Measurements from ENCODE around the gene HLA-DRA. TPM values are rescaled to one million over a fixed set of nuclear protein-coding genes. Genes with fewer than 3 reads are reported as not detected.

The HLA-DRA gene
- total and polyA plus RNA-seq, 5 donors = 66.7 to 139 (median 83.4) TPM

DNA sequence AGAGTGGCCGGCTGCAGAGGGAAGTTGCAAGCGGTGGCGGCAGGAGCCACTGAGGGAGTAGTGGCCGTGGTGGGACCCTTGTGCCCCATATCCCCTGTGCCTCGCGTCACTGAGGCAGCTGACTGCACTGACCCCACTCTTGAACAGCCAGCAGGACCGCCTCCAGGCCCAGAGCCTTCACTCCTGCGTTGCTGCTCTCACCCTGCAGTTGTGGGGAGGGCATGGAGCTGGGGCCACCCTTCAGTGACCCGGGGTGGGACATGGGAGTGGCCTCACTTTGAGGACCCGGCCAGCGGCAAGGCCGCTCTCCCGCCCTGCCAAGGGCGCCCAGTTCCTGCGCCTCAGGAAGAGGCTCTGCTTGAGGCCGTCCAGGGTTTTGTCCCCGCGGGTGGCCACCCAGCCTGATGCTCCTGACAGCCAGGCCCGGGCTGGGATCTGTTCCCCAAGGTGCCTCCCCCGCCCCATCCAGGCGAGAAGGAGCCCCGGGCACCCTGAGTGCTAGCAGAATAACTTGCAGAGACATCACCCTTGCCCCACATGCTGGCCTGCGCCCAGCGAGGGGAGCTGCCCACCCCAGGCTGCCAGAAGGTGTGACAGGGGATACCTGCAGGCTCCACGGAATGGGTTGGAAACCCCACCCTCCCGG is 44.4 kb downstream of the HLA-DRA start:
- H3K27me3 ChIP-seq (ENCODE audit: control insufficient read depth, insufficient read depth) = no peaks in the 10 kb centered on the region
- H3K9me3 ChIP-seq (ENCODE audit: control insufficient read depth, low read length) = no peaks in the 10 kb centered on the region
- no peaks in the 10 kb centered on the region for H3K4me1 ChIP-seq (ENCODE audit: control insufficient read depth, insufficient read depth, low read length)
- ATAC-seq (peak in 1 of 2 donors; percentile 13), DNase-seq (peak in 1 of 3 donors; percentile 46)
- intact Hi-C loops (cut with DNase I) = no loop called here
- WGBS = 67% methylated on average over 26 of the region's 26 CpGs
- no peak overlapping the region for H3K27ac ChIP-seq (ENCODE audit: low read length)
- no peak overlapping the region for H3K4me3 ChIP-seq (ENCODE audit: low read length)

DNA sequence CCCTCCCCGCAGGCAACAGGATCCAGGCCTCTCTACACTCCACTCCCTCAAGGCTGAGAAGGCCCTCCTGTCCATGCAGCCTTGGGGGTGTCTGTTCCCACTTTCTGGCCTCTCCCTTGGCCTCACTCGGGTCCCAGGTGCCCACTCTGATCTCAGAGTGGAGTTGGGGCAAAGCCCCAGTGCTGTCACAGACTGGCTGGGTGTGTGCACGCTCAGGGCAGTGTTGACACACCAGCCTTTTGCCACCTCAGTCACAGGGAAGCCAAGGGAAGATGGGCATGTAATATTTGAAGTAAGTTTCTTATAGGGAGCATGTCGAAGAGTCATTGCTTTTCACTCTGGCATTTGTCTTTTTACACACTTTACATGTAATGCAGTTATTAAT is 44.9 kb downstream of the HLA-DRA start:
- Histone ChIP-seq H3K9me3 (ENCODE audit: control insufficient read depth, low read length) (no peaks in the 10 kb centered on the region), H3K4me1 (ENCODE audit: control insufficient read depth, insufficient read depth, low read length) (no peaks in the 10 kb centered on the region), H3K27ac (ENCODE audit: low read length) (no peak overlapping the region), H3K27me3 (ENCODE audit: control insufficient read depth, insufficient read depth) (no peaks in the 10 kb centered on the region), H3K4me3 (ENCODE audit: low read length) (no peak overlapping the region)
- 69% methylated on average over 4 of the region's 4 CpGs for WGBS
- no peak for ATAC-seq
- intact Hi-C loops (cut with DNase I) = no loop called here
- DNase-seq = no peak

DNA sequence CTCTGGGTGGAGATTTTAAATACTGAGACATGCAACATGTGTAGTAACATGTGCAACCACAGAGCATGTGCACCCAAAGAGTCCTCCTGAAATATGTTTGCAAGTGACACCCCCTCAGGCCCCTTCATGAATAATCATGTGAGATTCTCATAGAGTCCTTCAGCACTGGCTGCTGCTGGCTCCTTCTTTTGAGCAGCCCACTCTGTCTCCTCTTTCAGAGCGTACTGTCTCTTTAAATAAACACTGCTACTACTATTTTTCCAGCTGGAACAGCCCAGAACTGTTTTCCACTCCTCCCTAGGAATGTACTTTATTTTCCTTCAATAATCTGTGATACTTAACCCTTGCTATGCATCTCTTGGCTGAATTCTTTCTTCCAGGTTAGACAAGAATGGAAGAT is 48.4 kb downstream of the HLA-DRA start:
- no peaks in the 10 kb centered on the region for H3K9me3 ChIP-seq (ENCODE audit: control insufficient read depth, low read length)
- no peak for DNase-seq
- H3K4me3 ChIP-seq (ENCODE audit: low read length) = no peak overlapping the region
- H3K27ac ChIP-seq (ENCODE audit: low read length) = no peak overlapping the region
- WGBS = no CpG with 5 or more reads among the region's 1 CpG
- no peaks in the 10 kb centered on the region for H3K27me3 ChIP-seq (ENCODE audit: control insufficient read depth, insufficient read depth)
- intact Hi-C loops (cut with DNase I) = no loop called here
- ATAC-seq = peak; percentile 34 to 89
- H3K4me1 ChIP-seq (ENCODE audit: control insufficient read depth, insufficient read depth, low read length) = no peaks in the 10 kb centered on the region

DNA sequence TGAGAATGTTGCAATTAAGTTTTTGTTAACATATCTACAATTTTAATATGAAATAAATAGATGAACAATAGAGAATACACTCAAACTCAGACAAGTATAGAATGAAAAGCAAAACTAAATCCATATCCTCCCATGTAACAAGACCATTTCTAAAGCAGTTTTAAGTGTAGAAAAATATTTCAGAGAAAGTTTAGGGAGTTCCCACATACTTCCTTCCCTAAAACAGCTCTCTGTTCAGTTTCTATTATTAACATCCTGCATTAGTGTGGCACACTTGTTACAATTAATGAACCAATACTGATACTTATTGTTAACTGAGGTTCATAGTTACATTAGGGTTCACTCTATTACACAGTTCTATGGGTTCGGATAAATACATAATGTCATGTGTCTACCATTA is 52.0 kb downstream of the HLA-DRA start:
- Histone ChIP-seq H3K4me1 (ENCODE audit: control insufficient read depth, insufficient read depth, low read length) (no peaks in the 10 kb centered on the region), H3K27me3 (ENCODE audit: control insufficient read depth, insufficient read depth) (no peaks in the 10 kb centered on the region), H3K4me3 (ENCODE audit: low read length) (no peak overlapping the region), H3K27ac (ENCODE audit: low read length) (no peak overlapping the region), H3K9me3 (ENCODE audit: control insufficient read depth, low read length) (no peaks in the 10 kb centered on the region)
- 0% methylated on average over 1 of the region's 1 CpG for WGBS
- intact Hi-C loops (cut with DNase I) = no loop called here
- no peak for DNase-seq
- ATAC-seq = no peak

DNA sequence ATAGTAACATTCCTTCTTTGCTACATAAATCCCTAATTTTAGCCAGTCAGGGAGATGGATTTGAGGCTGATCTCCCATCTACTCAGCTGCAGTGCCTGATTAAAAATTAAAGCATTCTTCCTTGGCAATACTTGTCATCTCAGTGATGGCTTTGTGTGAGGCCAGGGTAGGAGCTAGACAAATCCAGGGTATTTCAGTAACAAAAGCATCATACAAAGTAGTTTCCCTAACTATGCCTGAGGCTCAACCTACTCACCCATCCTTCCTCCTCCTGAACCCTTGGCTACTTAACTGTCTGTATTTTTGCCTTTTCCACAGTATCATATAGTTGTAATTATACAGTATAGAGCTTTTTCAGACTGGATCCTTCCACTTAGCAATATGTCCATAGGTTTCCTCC is 52.7 kb downstream of the HLA-DRA start:
- Histone ChIP-seq H3K4me1 (ENCODE audit: control insufficient read depth, insufficient read depth, low read length) (no peaks in the 10 kb centered on the region), H3K4me3 (ENCODE audit: low read length) (no peak overlapping the region), H3K9me3 (ENCODE audit: control insufficient read depth, low read length) (no peaks in the 10 kb centered on the region), H3K27ac (ENCODE audit: low read length) (no peak overlapping the region), H3K27me3 (ENCODE audit: control insufficient read depth, insufficient read depth) (no peaks in the 10 kb centered on the region)
- intact Hi-C loops (cut with DNase I) = no loop called here
- DNase-seq = no peak
- no peak for ATAC-seq

Other genes with a start within 250 kb of the HLA-DRA start
- 10 to 100 TPM; 44.1 to 61.0 (median 51.8) TPM for gene PBX2, start 249.7 kb upstream of the HLA-DRA start, total RNA-seq
- gene PBX2, start 249.7 kb upstream of the HLA-DRA start, polyA plus RNA-seq = 44.7 TPM
- 1 to 10 TPM; 5.9 to 9.5 (median 8.3) TPM for gene GPSM3, start 247.2 kb upstream of the HLA-DRA start, total RNA-seq
- 4.0 TPM for gene GPSM3, start 247.2 kb upstream of the HLA-DRA start, polyA plus RNA-seq
- 10 to 100 TPM; 14.4 to 27.6 (median 22.1) TPM for gene NOTCH4, start 215.8 kb upstream of the HLA-DRA start, total RNA-seq
- 33.5 TPM for gene NOTCH4, start 215.8 kb upstream of the HLA-DRA start, polyA plus RNA-seq
- not detected for gene TSBP1, start 68.0 kb upstream of the HLA-DRA start, total RNA-seq
- gene TSBP1, start 68.0 kb upstream of the HLA-DRA start, polyA plus RNA-seq = not detected
- not detected for gene BTNL2, start 32.7 kb upstream of the HLA-DRA start, total RNA-seq
- not detected for gene BTNL2, start 32.7 kb upstream of the HLA-DRA start, polyA plus RNA-seq
- gene HLA-DRB5, start 90.4 kb downstream of the HLA-DRA start, total RNA-seq = 10 to 100 TPM; 22.9 to 98.5 (median 60.7) TPM
- 0.45 TPM for gene HLA-DRB5, start 90.4 kb downstream of the HLA-DRA start, polyA plus RNA-seq
- 100 to 1,000 TPM in 2 of 4 donors, 10 to 100 TPM in 2; 33.7 to 153 (median 104) TPM for gene HLA-DRB1, start 150.0 kb downstream of the HLA-DRA start, total RNA-seq
- 30.1 TPM for gene HLA-DRB1, start 150.0 kb downstream of the HLA-DRA start, polyA plus RNA-seq
- gene HLA-DQA1, start 197.5 kb downstream of the HLA-DRA start, total RNA-seq = 10 to 100 TPM in 2 of 4 donors, 1 to 10 TPM in 2; 6.5 to 18.4 (median 8.9) TPM
- gene HLA-DQA1, start 197.5 kb downstream of the HLA-DRA start, polyA plus RNA-seq = 6.0 TPM
- 10 to 100 TPM in 3 of 4 donors, 1 to 10 TPM in 1; 5.7 to 15.0 (median 14.8) TPM for gene HLA-DQB1, start 226.8 kb downstream of the HLA-DRA start, total RNA-seq
- gene HLA-DQB1, start 226.8 kb downstream of the HLA-DRA start, polyA plus RNA-seq = 19.8 TPM